VCaP (cell line): ENCODE measurements around the gene STARD3.

Experiments
- H3K27ac ChIP-seq: fragments of 450-650 bp; 2 replicates; pipeline ENCODE4 v1.5.1; 2017
- CTCF ChIP-seq: fragments of 450-650 bp; conservative IDR thresholded peaks from 2 replicates; pipeline ENCODE4 v1.5.1; 2017; ENCODE audit warnings: mild to moderate bottlenecking, moderate library complexity

Gene STARD3

GRCh38 chr17:39684369-39685192, 47.6 kb downstream of the STARD3 start:
- TF ChIP-seq CTCF = no peak

GRCh38 chr17:39687101-39687545, 50.2 kb downstream of the STARD3 start:
- no peak for TF ChIP-seq CTCF
- peak overlapping the region; percentile 93 for H3K27ac ChIP-seq

More at GRCh38 chr17:39684369-39685192, 47.6 kb downstream of the STARD3 start:
- no peak overlapping the region for H3K27ac ChIP-seq

GRCh38 chr17:39687546-39688474, 50.9 kb downstream of the STARD3 start, which contains the start of gene PGAP3:
PGAP3 (minus strand) TSS chr17:39688057; CDS start chr17:39688014, 43 bp downstream.
- peak within 1 kb of the TSS; percentile 93 for H3K27ac ChIP-seq
- TF ChIP-seq CTCF = no peak

DNA sequence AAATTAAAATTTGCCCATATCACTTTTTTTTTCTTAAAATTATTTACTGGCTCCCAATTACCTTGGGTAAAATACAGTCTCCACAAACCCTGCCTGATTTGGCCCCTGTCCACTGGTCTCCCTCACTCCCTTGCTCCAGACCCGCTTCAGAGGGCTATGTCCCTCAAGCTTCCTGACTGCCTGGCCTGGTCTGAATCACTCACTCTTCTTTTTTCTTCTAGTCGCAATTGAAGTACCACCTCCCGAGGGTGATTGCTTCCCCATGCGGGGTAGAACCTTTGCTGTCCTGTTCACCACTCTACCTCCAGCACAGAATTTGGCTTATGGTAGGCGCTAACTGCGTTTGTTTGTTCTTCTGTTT, 51.5 kb downstream of the STARD3 start:
- H3K27ac ChIP-seq = peak overlapping the region; percentile 93

GRCh38 chr17:39688945-39689344, 52.0 kb downstream of the STARD3 start:
- TF ChIP-seq CTCF = no peak
- peak overlapping the region; percentile 93 for H3K27ac ChIP-seq

More for the DNA sequence above, 51.5 kb downstream of the STARD3 start:
- TF ChIP-seq CTCF = no peak

DNA sequence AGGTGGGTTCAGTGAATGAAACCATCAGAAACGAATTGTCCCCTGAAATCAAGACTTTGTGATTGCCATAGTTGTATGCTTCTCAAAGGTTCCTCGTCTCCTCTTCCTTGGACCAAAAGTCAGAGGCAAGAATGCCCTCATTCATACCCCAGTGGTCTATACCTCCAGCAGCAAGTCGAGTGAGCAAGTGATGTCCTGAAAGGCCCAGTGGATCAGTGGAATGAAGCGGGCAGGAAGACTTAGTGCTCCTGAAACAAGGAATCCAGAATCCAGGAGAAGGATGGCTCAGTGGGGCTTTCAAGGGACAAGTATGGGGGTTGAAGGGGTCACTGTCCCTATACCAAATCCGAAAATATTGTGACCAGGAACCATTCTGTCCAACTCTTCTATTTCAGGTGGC, 57.6 kb downstream of the STARD3 start:
- TF ChIP-seq CTCF = no peak
- no peak overlapping the region for H3K27ac ChIP-seq

DNA sequence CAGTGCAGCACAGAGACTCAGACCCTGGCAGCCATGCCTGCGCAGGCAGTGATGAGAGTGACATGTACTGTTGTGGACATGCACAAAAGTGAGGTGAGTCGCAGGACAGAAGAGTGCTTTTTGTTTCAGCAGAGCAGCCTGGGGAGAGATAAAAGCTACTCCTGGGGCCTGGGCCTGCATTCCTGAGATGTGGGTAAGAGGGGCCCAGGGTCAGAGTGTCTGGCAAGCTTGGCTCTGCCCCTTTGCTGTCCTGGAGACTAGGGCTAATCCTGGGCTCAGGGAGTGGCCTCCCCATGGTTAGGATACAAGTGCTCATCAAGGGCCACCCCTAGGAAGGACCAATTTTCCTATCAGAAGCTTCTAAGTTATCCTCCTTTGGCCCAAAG, 58.1 kb downstream of the STARD3 start:
- TF ChIP-seq CTCF = no peak
- H3K27ac ChIP-seq = no peak overlapping the region
